HG02884 (cell line): ENCODE data around the gene S1PR3.

Experiments used
- ATAC-seq: cut with Tn5 transposase; IDR thresholded peaks from one replicate; pipeline ENCODE4 v1.9.1; 2021; ENCODE audit warnings: mild to moderate bottlenecking, moderate library complexity; ENCODE audit not compliant: unreplicated experiment

Gene S1PR3

GRCh38 chr9:89008055-89008743, 16.9 kb downstream of the S1PR3 start:
- no peak for ATAC-seq

GRCh38 chr9:89008744-89009545, 17.7 kb downstream of the S1PR3 start:
- ATAC-seq: no peak

- ATAC-seq: no peak
These were observed 18.2 kb downstream of the S1PR3 start for GRCh38 chr9:89009546-89009840.

- ATAC-seq: no peak
These were observed 18.8 kb downstream of the S1PR3 start for GRCh38 chr9:89010056-89010455.

- ATAC-seq: no peak
These were observed 19.4 kb downstream of the S1PR3 start for GRCh38 chr9:89010526-89011111.

- no peak for ATAC-seq
These were observed 20.4 kb downstream of the S1PR3 start for GRCh38 chr9:89011683-89012082.

- no peak for ATAC-seq
These were observed 21.2 kb downstream of the S1PR3 start for GRCh38 chr9:89012294-89013042.

GRCh38 chr9:89013660-89014059, 22.4 kb downstream of the S1PR3 start:
- no peak for ATAC-seq

GRCh38 chr9:89014153-89014552, 22.9 kb downstream of the S1PR3 start:
- no peak for ATAC-seq

- no peak for ATAC-seq
These were observed 24.1 kb downstream of the S1PR3 start for GRCh38 chr9:89015336-89015735.

- ATAC-seq: no peak
These were observed 29.5 kb downstream of the S1PR3 start for GRCh38 chr9:89020754-89021153.

- ATAC-seq: no peak
These were observed 30.0 kb downstream of the S1PR3 start for GRCh38 chr9:89021154-89021803.

GRCh38 chr9:89022001-89022759, 30.9 kb downstream of the S1PR3 start:
- ATAC-seq: no peak

GRCh38 chr9:89022902-89023301, 31.6 kb downstream of the S1PR3 start:
- no peak for ATAC-seq

- no peak for ATAC-seq
These were observed 32.5 kb downstream of the S1PR3 start for GRCh38 chr9:89023740-89024139.

- no peak for ATAC-seq
These were observed 33.5 kb downstream of the S1PR3 start for GRCh38 chr9:89024727-89025126.

- no peak for ATAC-seq
These were observed 34.3 kb downstream of the S1PR3 start for GRCh38 chr9:89025553-89025952.

- ATAC-seq: no peak
These were observed 35.6 kb downstream of the S1PR3 start for GRCh38 chr9:89026876-89027275.

GRCh38 chr9:89029788-89030187, 38.5 kb downstream of the S1PR3 start:
- ATAC-seq: no peak

- no peak for ATAC-seq
These were observed 40.9 kb downstream of the S1PR3 start for GRCh38 chr9:89032173-89032572.
